ENCODE results near the gene IGFBPL1. TPM values are rescaled to one million over a fixed set of nuclear protein-coding genes. Genes with fewer than 3 reads are reported as not detected.

IGFBPL1 gene
- total and polyA plus RNA-seq, 4 donors: 0.08 TPM; not detected in 3

DNA sequence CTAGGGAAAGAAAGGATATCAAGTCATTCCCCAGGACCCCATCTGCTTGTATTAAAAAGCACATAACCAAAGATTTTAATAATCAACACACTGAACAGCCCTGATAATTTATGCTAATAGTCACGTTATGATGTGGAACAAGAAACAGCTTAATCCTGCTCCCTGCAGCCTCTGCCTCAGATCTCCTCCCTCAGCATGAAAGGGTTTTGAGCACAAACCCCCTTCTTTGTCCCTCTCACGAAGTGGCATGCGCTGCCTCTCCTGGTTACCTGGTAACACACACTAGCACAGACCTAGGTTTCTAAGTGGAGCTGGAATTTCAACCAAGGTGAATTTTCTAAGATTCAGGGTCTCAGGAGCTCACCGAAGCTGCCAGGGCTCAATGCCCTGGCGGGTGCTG lies 5.1 kb downstream of the IGFBPL1 start:
- TF ChIP-seq, protein P1, sequence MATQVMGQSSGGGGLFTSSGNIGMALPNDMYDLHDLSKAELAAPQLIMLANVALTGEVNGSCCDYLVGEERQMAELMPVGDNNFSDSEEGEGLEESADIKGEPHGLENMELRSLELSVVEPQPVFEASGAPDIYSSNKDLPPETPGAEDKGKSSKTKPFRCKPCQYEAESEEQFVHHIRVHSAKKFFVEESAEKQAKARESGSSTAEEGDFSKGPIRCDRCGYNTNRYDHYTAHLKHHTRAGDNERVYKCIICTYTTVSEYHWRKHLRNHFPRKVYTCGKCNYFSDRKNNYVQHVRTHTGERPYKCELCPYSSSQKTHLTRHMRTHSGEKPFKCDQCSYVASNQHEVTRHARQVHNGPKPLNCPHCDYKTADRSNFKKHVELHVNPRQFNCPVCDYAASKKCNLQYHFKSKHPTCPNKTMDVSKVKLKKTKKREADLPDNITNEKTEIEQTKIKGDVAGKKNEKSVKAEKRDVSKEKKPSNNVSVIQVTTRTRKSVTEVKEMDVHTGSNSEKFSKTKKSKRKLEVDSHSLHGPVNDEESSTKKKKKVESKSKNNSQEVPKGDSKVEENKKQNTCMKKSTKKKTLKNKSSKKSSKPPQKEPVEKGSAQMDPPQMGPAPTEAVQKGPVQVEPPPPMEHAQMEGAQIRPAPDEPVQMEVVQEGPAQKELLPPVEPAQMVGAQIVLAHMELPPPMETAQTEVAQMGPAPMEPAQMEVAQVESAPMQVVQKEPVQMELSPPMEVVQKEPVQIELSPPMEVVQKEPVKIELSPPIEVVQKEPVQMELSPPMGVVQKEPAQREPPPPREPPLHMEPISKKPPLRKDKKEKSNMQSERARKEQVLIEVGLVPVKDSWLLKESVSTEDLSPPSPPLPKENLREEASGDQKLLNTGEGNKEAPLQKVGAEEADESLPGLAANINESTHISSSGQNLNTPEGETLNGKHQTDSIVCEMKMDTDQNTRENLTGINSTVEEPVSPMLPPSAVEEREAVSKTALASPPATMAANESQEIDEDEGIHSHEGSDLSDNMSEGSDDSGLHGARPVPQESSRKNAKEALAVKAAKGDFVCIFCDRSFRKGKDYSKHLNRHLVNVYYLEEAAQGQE (IDR thresholded peaks at IDR 0.05): no peak
- TF ChIP-seq SP1 (IDR thresholded peaks at IDR 0.05) (no peak), GABPA (IDR thresholded peaks at IDR 0.05 in 1 of 2, conservative IDR thresholded peaks at IDR 0.05 in 1 of 2) (no peak), EGR1 (IDR thresholded peaks at IDR 0.05; ENCODE audit: low read depth in 2 of 2) (no peak), FOXA1 (IDR thresholded peaks at IDR 0.05) (no peak), RXRA (IDR thresholded peaks at IDR 0.05) (no peak), HNF4A (conservative IDR thresholded peaks at IDR 0.05) (no peak), FOXA2 (IDR thresholded peaks at IDR 0.05) (no peak), HNF4G (IDR thresholded peaks at IDR 0.05) (no peak), NR2F2 (IDR thresholded peaks at IDR 0.05) (no peak), JUND (IDR thresholded peaks at IDR 0.05) (no peak)
- TF ChIP-seq, protein P2, sequence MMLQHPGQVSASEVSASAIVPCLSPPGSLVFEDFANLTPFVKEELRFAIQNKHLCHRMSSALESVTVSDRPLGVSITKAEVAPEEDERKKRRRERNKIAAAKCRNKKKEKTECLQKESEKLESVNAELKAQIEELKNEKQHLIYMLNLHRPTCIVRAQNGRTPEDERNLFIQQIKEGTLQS (IDR thresholded peaks at IDR 0.05): no peak
- TF ChIP-seq, protein P3, sequence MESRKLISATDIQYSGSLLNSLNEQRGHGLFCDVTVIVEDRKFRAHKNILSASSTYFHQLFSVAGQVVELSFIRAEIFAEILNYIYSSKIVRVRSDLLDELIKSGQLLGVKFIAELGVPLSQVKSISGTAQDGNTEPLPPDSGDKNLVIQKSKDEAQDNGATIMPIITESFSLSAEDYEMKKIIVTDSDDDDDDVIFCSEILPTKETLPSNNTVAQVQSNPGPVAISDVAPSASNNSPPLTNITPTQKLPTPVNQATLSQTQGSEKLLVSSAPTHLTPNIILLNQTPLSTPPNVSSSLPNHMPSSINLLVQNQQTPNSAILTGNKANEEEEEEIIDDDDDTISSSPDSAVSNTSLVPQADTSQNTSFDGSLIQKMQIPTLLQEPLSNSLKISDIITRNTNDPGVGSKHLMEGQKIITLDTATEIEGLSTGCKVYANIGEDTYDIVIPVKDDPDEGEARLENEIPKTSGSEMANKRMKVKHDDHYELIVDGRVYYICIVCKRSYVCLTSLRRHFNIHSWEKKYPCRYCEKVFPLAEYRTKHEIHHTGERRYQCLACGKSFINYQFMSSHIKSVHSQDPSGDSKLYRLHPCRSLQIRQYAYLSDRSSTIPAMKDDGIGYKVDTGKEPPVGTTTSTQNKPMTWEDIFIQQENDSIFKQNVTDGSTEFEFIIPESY (IDR thresholded peaks at IDR 0.05): no peak
- TF ChIP-seq, protein P4, sequence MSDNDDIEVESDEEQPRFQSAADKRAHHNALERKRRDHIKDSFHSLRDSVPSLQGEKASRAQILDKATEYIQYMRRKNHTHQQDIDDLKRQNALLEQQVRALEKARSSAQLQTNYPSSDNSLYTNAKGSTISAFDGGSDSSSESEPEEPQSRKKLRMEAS (IDR thresholded peaks at IDR 0.05): no peak
- TF ChIP-seq, protein P5, sequence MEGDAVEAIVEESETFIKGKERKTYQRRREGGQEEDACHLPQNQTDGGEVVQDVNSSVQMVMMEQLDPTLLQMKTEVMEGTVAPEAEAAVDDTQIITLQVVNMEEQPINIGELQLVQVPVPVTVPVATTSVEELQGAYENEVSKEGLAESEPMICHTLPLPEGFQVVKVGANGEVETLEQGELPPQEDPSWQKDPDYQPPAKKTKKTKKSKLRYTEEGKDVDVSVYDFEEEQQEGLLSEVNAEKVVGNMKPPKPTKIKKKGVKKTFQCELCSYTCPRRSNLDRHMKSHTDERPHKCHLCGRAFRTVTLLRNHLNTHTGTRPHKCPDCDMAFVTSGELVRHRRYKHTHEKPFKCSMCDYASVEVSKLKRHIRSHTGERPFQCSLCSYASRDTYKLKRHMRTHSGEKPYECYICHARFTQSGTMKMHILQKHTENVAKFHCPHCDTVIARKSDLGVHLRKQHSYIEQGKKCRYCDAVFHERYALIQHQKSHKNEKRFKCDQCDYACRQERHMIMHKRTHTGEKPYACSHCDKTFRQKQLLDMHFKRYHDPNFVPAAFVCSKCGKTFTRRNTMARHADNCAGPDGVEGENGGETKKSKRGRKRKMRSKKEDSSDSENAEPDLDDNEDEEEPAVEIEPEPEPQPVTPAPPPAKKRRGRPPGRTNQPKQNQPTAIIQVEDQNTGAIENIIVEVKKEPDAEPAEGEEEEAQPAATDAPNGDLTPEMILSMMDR (IDR thresholded peaks at IDR 0.05; ENCODE audit: low read depth, low read length, missing input control): no peak
- Histone ChIP-seq H3K36me3 (ENCODE audit: control insufficient read depth in 4 of 4, insufficient read depth in 3 of 4, low read depth in 1 of 4, low read length in 3 of 4) (no peaks in the 10 kb centered on the region), H3K9ac (ENCODE audit: low read depth in 1 of 2, low read length in 2 of 2) (no peak overlapping the region), H3K9me3 (ENCODE audit: control insufficient read depth in 4 of 4, low read length in 3 of 4) (no peaks in the 10 kb centered on the region), H3K4me1 (ENCODE audit: control insufficient read depth in 4 of 4, insufficient read depth in 4 of 4, low read length in 3 of 4) (peaks cover 2 to 8% (median 4%) of the 10 kb centered on the region in 4 donors), H3K4me3 (ENCODE audit: low read depth in 1 of 3, low read length in 3 of 3) (no peak overlapping the region), H3K27me3 (ENCODE audit: control insufficient read depth in 4 of 4, insufficient read depth in 4 of 4, low read length in 3 of 4) (no peaks in the 10 kb centered on the region), H3K27ac (ENCODE audit: low read depth in 1 of 2, low read length in 2 of 2) (no peak overlapping the region)
- 84% methylated on average over 5 of the region's 5 CpGs for WGBS
- DNase-seq (ENCODE audit: low spot score): no peak

DNA sequence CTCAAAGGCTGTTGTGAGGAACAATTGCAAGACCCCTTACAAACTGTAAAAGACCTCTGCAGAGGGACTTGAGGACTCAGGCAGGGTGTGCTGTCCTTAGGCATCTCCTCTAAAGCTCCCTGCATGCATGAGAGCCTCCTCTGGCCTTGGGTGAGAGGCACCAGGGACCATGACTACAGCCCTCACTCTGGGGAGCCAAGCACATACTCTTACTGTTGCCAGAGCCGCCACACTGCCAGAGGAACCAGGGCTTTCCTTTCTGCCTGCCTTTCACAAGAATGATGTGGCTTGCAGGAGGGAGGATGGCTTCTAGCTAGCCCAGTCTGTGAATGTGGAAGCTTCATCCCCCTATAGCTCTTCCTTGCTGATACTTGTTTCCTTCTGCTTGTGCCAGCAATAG lies 5.9 kb downstream of the IGFBPL1 start:
- DNase-seq (ENCODE audit: low spot score): no peak
- WGBS: 95% methylated on average over 1 of the region's 1 CpG

More for the DNA sequence above, 5.9 kb downstream of the IGFBPL1 start:
- Histone ChIP-seq H3K4me1 (ENCODE audit: control insufficient read depth in 4 of 4, insufficient read depth in 4 of 4, low read length in 3 of 4) (no peaks in the 10 kb centered on the region), H3K9me3 (ENCODE audit: control insufficient read depth in 4 of 4, low read length in 3 of 4) (no peaks in the 10 kb centered on the region), H3K4me3 (ENCODE audit: low read depth in 1 of 3, low read length in 3 of 3) (no peak overlapping the region), H3K27me3 (ENCODE audit: control insufficient read depth in 4 of 4, insufficient read depth in 4 of 4, low read length in 3 of 4) (no peaks in the 10 kb centered on the region), H3K36me3 (ENCODE audit: control insufficient read depth in 4 of 4, insufficient read depth in 3 of 4, low read depth in 1 of 4, low read length in 3 of 4) (no peaks in the 10 kb centered on the region), H3K27ac (ENCODE audit: low read depth in 1 of 2, low read length in 2 of 2) (no peak overlapping the region), H3K9ac (ENCODE audit: low read depth in 1 of 2, low read length in 2 of 2) (no peak overlapping the region)
- TF ChIP-seq EGR1 (IDR thresholded peaks at IDR 0.05; ENCODE audit: low read depth in 2 of 2) (no peak), SP1 (IDR thresholded peaks at IDR 0.05) (no peak), RAD21 (IDR thresholded peaks at IDR 0.05) (no peak), HNF4A (conservative IDR thresholded peaks at IDR 0.05) (no peak)

Measured in liver (tissue), 9 donors.